ENCODE results near the gene TMEM26. TPM values are rescaled to one million over a fixed set of nuclear protein-coding genes. Genes with fewer than 3 reads are reported as not detected.
"Not testable (repeated sequence)": the region's sequence is repeated elsewhere in the genome, so short reads cannot be mapped to it uniquely, and the experiment has no call there.

Gene TMEM26
- polyA plus RNA-seq, 6 donors from 2014 or later, result not detected

DNA sequence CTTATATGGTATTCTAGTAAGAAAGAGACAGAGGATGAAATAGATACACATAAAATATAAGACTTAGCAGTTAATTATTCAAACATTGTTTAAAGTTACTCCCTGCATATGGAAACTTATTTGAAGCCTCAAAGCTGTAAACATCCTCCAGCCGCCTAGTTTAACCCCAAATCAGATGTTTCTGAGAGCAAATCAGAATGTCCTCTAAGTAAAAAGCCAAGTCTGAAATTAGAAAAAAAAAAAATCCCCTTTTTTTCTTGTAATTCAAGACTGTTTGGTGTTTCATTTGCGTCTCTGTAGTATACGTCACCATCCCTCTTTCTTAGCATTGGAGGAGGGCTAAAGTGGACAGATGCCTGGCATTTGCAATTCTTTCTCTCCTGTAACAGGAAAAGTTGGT lies 46.4 kb downstream of the TMEM26 start:
- Mint-ChIP-seq H3K36me3 (no peaks in the 10 kb centered on the region), H3K27ac (no peak overlapping the region), H3K4me3 (no peak overlapping the region), H3K27me3 (peaks cover 0 to 15% (median 7%) of the 10 kb centered on the region in 3 donors), H3K9me3 (no peaks in the 10 kb centered on the region), H3K4me1 (no peaks in the 10 kb centered on the region)
- DNase-seq (no peak), ATAC-seq (ENCODE audit: low read depth in 2 of 2) (no peak)

DNA sequence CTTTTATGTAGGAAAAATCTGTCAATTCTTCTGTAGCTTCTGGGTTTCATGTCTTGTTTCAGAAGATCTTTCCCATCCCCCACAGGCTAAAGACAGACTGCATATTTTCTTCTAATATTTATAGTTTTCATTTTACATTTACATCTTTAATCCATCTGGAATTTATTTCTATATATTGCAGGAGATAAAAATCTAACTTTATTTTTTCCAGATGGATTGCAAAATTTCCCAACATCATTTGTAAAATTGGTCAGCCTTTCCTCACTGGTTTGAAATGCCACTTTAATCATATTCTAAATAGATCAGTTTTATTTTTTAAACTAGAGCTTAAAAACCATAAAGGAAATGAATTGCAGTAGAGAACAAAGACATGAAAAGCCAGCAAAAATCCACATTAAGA lies 46.9 kb downstream of the TMEM26 start:
- Mint-ChIP-seq H3K27me3 (peaks cover 0 to 10% (median 6%) of the 10 kb centered on the region in 3 donors), H3K4me3 (no peak overlapping the region), H3K4me1 (no peaks in the 10 kb centered on the region), H3K27ac (no peak overlapping the region), H3K36me3 (no peaks in the 10 kb centered on the region), H3K9me3 (no peaks in the 10 kb centered on the region)
- DNase-seq (no peak), ATAC-seq (ENCODE audit: low read depth in 2 of 2) (no peak)

DNA sequence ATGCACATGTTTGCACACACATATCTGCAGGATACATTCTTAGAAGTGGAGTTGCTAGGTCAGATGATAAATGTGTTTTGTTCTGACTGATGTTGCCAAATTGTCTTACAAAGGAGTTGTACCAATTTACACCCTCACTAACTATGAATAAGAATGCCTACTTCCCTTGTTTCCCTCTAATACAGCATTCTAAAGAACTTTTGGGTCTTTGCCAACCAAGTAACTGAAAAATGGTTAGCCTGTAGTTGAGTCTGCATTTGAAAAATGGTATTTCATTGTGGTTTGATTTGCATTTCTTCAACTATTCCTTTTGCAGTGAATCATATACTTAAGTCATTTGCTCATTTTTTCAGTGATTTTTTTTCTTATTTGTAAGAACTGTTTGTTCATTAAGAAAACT lies 48.4 kb downstream of the TMEM26 start:
- Mint-ChIP-seq H3K27me3 (no peaks in the 10 kb centered on the region), H3K9me3 (no peaks in the 10 kb centered on the region), H3K27ac (no peak overlapping the region), H3K4me3 (no peak overlapping the region), H3K4me1 (no peaks in the 10 kb centered on the region), H3K36me3 (no peaks in the 10 kb centered on the region)
- ATAC-seq (ENCODE audit: low read depth in 2 of 2) (no peak), DNase-seq (no peak)

DNA sequence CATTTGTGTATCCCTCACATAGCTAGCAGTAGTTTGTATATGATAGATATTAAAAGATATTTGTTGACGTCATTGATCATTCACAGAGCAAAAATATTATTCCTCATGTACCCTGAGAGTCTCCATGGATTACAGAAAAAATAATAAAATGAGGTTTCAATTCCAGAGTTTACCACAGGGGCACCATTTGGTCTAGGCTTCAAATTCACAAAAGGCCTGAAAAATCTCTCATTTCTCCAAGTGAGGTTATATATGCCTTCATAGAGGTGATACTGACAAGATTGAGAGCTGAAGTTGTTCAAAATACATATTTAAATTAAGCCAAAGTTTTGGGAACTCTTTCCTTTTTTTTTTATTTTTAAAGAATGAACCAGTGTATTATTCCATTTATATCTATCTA lies 52.7 kb downstream of the TMEM26 start:
- H3K27ac Mint-ChIP-seq, result no peak overlapping the region
- ATAC-seq (ENCODE audit: low read depth in 2 of 2) (no peak), DNase-seq (no peak)
- peaks cover 0 to 4% (median 0%) of the 10 kb centered on the region in 7 donors for H3K9me3 Mint-ChIP-seq
- H3K27me3 Mint-ChIP-seq, result no peaks in the 10 kb centered on the region
- H3K36me3 Mint-ChIP-seq, result no peaks in the 10 kb centered on the region
- peaks cover 8 to 14% (median 11%) of the 10 kb centered on the region in 3 donors for H3K4me1 Mint-ChIP-seq
- no peak overlapping the region for H3K4me3 Mint-ChIP-seq

DNA sequence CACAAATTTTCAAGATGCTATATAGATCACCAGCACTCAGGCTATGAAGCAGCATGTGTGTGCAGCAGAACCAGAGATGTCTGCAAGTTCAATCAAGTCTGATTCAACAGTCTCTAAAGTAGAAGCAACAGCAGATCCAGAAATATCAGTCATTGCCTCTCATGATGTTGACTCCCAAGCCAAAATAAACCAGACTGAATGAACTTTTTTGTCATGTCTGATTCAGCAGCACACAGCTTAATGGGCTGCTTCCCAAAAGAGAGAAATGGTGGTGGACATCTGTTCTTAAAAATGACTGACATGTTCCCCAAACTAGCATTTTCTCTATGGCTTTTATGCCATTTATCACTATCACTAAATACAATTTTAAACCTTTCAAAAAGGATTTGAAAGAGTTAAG lies 53.8 kb downstream of the TMEM26 start:
- no peaks in the 10 kb centered on the region for H3K36me3 Mint-ChIP-seq
- no peaks in the 10 kb centered on the region for H3K27me3 Mint-ChIP-seq
- peaks cover 8 to 14% (median 11%) of the 10 kb centered on the region in 3 donors for H3K4me1 Mint-ChIP-seq
- peaks cover 0 to 4% (median 0%) of the 10 kb centered on the region in 7 donors for H3K9me3 Mint-ChIP-seq
- no peak for ATAC-seq (ENCODE audit: low read depth in 2 of 2)
- H3K27ac Mint-ChIP-seq, result no peak overlapping the region
- H3K4me3 Mint-ChIP-seq, result no peak overlapping the region
- DNase-seq, result no peak

DNA sequence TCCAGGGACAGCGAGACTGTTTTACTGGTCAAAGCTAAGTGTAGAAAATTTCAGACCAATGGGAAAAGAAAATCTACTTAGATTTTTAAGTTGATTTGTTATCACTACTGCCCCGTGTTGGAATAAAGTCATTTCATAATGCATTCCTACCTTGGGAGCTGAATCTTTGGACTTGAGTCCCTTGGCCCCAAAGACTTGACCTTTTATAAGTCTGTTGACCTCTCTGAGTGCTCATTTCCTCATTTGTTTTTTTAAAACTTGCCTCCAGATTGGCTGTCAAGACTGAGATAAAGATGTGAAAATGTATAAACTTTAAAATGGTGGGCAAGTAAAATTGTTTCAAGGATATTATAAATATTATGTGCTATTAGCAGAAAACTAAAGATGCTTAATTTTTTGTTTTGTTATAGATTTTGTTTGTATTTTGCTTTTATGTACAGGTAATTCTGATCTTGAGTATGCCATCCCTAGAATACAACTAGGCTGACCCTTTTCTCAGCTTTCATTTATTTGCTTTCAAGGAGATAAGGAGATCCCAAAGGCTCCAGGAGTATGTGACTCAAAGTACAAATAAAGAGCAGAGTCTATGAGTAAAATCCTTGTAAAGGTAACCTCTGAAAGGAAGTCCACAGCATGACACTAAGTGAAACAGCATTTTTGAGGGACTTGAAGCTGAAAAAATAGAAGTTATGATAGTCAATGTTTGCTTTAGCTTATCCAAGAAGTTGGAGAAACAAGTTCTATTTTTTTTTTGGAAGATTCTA lies 54.6 kb downstream of the TMEM26 start:
- Mint-ChIP-seq H3K36me3 (no peaks in the 10 kb centered on the region), H3K27ac (no peak overlapping the region), H3K27me3 (no peaks in the 10 kb centered on the region), H3K9me3 (peaks cover 0 to 4% (median 0%) of the 10 kb centered on the region in 7 donors), H3K4me3 (no peak overlapping the region), H3K4me1 (peaks cover 8 to 14% (median 11%) of the 10 kb centered on the region in 3 donors)
- ATAC-seq (ENCODE audit: low read depth in 2 of 2) (no peak), DNase-seq (no peak)

DNA sequence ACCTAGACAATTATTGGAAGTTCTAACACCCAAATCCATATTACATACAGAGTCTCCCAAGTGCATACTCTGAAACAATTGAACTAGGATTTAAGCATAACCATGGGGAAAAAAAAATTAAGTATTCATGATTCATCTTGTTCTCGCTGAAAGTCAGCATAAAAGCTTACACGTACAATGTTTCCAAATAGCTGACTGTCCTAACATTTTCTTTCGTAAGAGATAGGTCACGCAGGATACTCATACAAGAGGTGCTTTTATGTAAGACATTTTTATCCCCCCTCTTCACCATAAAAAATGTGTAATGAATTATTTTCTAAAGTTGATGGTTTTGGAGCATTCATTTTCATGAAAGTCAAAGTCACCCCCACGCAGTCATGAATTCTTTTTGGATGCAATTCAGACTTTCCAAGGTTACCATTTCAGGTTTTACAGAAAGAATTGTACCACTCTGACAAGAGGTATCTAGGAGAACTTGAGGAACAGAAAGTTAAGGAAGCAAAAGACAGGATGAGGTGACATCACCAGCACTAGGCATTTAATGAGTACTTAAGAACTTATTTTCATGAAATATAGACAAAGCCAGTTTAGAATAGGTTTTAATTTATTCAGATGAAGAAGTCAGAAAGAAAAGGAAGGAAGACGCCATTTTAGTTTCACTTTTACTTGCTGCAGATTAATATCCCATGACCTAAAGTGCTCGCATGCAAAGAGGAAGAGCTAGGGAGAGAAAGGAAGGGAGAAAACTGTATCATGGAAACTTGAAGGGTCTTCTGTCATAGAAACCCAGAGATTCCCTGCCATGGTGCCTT lies 55.8 kb downstream of the TMEM26 start:
- H3K36me3 Mint-ChIP-seq, result no peaks in the 10 kb centered on the region
- peak; percentile 71 to 74 for ATAC-seq (ENCODE audit: low read depth in 2 of 2)
- no peaks in the 10 kb centered on the region for H3K27me3 Mint-ChIP-seq
- H3K4me1 Mint-ChIP-seq, result peaks cover 8 to 14% (median 11%) of the 10 kb centered on the region in 3 donors
- peak; percentile 21 for DNase-seq
- peaks cover 0 to 7% (median 3%) of the 10 kb centered on the region in 7 donors for H3K9me3 Mint-ChIP-seq
- peak overlapping the region; percentile 9 to 62 (median 36) for H3K27ac Mint-ChIP-seq
- H3K4me3 Mint-ChIP-seq, result peak overlapping the region; percentile 42 to 84 (median 68)

DNA sequence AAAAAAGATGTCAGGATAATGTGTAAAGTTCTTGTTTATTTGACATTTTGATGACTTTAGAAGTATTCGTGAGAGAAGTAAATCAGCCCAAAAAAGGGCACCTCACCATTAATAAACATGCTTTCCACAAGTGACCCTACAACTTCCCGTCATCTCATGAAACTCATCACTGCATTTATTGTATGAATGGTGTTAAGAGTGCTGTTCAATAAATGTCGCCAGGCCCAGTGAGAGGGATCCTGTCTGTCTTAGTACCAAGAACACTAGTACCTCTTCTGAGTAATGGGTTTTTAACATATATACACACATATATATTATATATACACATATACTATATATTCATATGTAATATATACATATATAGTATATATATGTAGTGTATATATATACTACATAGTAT lies 61.9 kb downstream of the TMEM26 start:
- no peak for ATAC-seq (ENCODE audit: low read depth in 2 of 2)
- H3K4me1 Mint-ChIP-seq, result peaks cover 0 to 3% (median 2%) of the 10 kb centered on the region in 3 donors
- H3K4me3 Mint-ChIP-seq, result peak overlapping the region in 3 of 8 donors; percentile 20 to 37 (median 23)
- peaks cover 0 to 9% (median 3%) of the 10 kb centered on the region in 7 donors for H3K9me3 Mint-ChIP-seq
- no peak for DNase-seq
- H3K27ac Mint-ChIP-seq, result no peak overlapping the region
- peaks cover 5 to 11% (median 11%) of the 10 kb centered on the region in 3 donors for H3K27me3 Mint-ChIP-seq
- no peaks in the 10 kb centered on the region for H3K36me3 Mint-ChIP-seq

DNA sequence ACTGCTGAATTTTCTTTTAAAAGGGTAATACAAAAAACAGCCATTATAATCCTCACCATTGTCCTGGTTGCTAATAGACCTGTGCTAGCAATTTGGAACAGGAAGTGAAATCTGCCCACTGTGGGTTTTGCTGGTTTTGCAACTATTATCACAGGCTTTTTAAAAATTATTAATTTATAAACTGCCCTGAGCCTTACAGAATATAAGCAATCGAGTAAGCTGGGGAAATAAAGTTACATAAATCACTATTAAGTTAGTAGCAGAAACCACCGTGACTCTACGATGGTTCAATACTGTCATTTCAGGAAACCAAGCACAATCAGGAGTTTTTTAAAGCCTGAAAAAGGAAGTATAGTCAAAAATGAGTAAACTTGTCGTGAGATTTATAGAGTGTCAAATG lies 62.3 kb downstream of the TMEM26 start:
- H3K36me3 Mint-ChIP-seq, result no peaks in the 10 kb centered on the region
- H3K27me3 Mint-ChIP-seq, result peaks cover 9 to 11% (median 11%) of the 10 kb centered on the region in 3 donors
- no peak for DNase-seq
- peaks cover 0 to 9% (median 3%) of the 10 kb centered on the region in 7 donors for H3K9me3 Mint-ChIP-seq
- no peak for ATAC-seq (ENCODE audit: low read depth in 2 of 2)
- H3K4me1 Mint-ChIP-seq, result peaks cover 0 to 3% (median 2%) of the 10 kb centered on the region in 3 donors
- no peak overlapping the region for H3K27ac Mint-ChIP-seq
- H3K4me3 Mint-ChIP-seq, result peak overlapping the region in 3 of 8 donors; percentile 20 to 37 (median 23)

DNA sequence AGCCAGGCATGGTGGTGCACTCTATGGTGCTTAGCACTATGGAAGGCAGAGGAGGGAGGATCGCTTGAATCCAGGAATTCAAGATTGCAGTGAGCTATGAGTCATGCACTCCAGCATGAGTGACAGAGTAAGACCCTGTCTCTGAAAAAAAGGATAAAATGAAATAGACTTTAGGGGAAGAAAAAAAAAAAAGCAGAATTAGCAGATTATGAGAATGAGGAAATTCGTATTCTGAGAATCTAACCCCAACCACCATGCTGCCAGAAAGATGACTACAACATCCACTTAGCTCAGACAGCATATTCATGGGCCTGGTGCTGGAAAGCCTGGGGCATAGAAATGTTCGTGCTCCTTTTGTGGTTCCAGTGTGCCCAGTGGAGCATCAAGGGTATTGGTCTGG lies 63.3 kb downstream of the TMEM26 start:
- no peak overlapping the region for H3K27ac Mint-ChIP-seq
- no peak for DNase-seq
- H3K36me3 Mint-ChIP-seq, result no peaks in the 10 kb centered on the region
- H3K4me3 Mint-ChIP-seq, result no peak overlapping the region
- ATAC-seq (ENCODE audit: low read depth in 2 of 2), result no peak
- H3K4me1 Mint-ChIP-seq, result peaks cover 0 to 3% (median 2%) of the 10 kb centered on the region in 3 donors
- peaks cover 11 to 12% (median 11%) of the 10 kb centered on the region in 3 donors for H3K27me3 Mint-ChIP-seq
- peaks cover 0 to 9% (median 3%) of the 10 kb centered on the region in 7 donors for H3K9me3 Mint-ChIP-seq

DNA sequence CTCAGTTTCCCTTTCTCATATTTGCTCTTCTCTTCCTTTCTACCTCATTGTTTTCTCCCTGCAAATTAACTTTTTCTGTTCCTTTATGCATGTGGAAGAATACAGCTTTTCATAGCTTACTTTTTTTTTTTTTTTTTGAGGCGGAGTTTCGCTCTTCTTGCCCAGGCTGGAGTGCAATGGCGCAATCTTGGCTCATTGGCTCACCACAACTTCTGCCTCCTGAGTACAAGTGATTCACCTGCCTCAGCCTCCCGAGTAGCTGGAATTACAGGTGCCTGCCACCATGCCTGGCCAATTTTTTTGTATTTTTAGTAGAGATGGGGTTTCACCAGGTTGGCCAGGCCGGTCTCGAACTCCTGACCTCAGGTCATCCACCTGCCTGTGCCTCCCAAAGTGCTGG lies 64.2 kb downstream of the TMEM26 start:
- H3K27me3 Mint-ChIP-seq, result peaks cover 11 to 12% (median 11%) of the 10 kb centered on the region in 3 donors
- not testable (repeated sequence) for H3K4me3 Mint-ChIP-seq; H3K9me3 Mint-ChIP-seq; ATAC-seq (ENCODE audit: low read depth in 2 of 2); H3K36me3 Mint-ChIP-seq; H3K27ac Mint-ChIP-seq; DNase-seq; H3K4me1 Mint-ChIP-seq

DNA sequence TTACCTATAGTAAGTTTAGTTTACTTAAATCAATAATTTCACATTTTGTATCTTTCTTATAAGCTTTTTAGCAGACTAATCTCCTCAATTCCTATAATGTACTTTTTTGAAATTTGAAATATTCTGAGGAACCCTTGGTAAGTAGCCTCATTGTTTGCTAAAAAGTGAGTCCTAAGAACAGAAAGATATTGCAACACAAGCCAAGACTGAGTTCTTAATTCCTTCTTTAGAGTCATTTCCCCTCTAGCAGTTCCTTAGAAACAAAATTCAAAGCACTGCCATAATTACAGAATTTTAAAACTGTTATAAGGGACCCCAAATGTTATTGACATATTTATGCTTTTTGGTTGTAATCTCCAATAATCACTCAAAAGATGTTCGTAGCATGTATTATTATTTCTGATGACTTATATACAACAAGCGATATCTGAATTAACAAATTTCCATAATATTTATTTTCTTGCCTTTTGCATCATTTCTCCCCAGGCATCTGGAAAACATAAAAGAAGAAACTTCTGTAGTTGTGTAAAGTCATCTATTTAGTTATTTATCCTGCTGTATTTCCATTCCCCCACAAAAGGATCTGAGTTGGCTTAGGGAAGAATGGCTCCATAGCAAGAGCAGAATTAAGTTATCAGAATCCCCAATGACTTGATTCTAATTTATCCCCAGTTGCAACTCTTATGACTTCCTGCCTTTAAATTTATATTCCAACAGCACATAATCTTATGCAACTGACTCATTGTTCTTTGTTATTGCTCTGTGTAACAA lies 67.8 kb downstream of the TMEM26 start:
- H3K4me3 Mint-ChIP-seq, result no peak overlapping the region

DNA sequence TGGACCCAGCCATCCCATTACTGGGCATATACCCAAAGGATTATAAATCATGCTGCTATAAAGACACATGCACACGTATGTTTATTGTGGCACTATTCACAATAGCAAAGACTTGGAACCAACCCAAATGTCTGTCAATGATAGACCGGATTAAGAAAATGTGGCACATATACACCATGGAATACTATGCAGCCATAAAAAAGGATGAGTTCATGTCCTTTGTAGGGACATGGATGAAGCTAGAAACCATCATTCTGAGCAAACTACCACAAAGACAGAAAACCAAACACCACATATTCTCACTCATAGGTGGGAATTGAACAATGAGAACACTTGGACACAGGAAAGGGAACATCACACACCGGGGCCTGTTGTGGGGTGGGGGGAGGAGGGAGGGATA lies 72.0 kb downstream of the TMEM26 start:
- not testable (repeated sequence) for DNase-seq; H3K4me3 Mint-ChIP-seq; H3K9me3 Mint-ChIP-seq; ATAC-seq (ENCODE audit: low read depth in 2 of 2); H3K27ac Mint-ChIP-seq; H3K36me3 Mint-ChIP-seq; H3K4me1 Mint-ChIP-seq
- peaks cover 5 to 18% (median 8%) of the 10 kb centered on the region in 3 donors for H3K27me3 Mint-ChIP-seq

More for the DNA sequence above, 67.8 kb downstream of the TMEM26 start:
- ATAC-seq (ENCODE audit: low read depth in 2 of 2) (no peak), DNase-seq (no peak)
- Mint-ChIP-seq H3K27me3 (peaks cover 11 to 17% (median 15%) of the 10 kb centered on the region in 3 donors), H3K27ac (no peak overlapping the region), H3K9me3 (peaks cover 0 to 6% (median 0%) of the 10 kb centered on the region in 7 donors), H3K4me1 (no peaks in the 10 kb centered on the region), H3K36me3 (no peaks in the 10 kb centered on the region)
